ENCODE data around the gene KRT77.

- no peak for TF ChIP-seq CTCF (IDR thresholded peaks at IDR 0.05)
- TF ChIP-seq POLR2A (IDR thresholded peaks at IDR 0.05): no peak
Observed at GRCh38 chr12:52675301-52675701, 28.0 kb downstream of the KRT77 start.

Data from lower leg skin (tissue), 3 donors.